WTC11 (cell line): Measurements from ENCODE around the gene CBX5. TPM values are rescaled to one million over a fixed set of nuclear protein-coding genes. Genes with fewer than 3 reads are reported as not detected.

Experiments used
- CREM ChIP-seq: sonication (generic); formaldehyde crosslinking; IDR thresholded peaks from 2 replicates; pipeline ENCODE4 v1.8.1; 2022; ENCODE audit warnings: mild to moderate bottlenecking, missing genetic modification reagents, moderate library complexity
- ELF4 ChIP-seq: sonication (generic); formaldehyde crosslinking; IDR thresholded peaks from 2 replicates; pipeline ENCODE4 v1.8.1; 2022; ENCODE audit warnings: low read depth, mild to moderate bottlenecking, moderate library complexity, missing genetic modification reagents
- ESRRA ChIP-seq: sonication (generic); formaldehyde crosslinking; IDR thresholded peaks from 2 replicates; pipeline ENCODE4 v1.8.1; 2022; ENCODE audit warnings: mild to moderate bottlenecking, missing genetic modification reagents, borderline replicate concordance
- FOXP1 ChIP-seq: sonication (generic); formaldehyde crosslinking; IDR thresholded peaks from 2 replicates; pipeline ENCODE4 v1.8.0; 2022; ENCODE audit warnings: missing genetic modification reagents, mild to moderate bottlenecking, moderate library complexity, borderline replicate concordance
- KAT7 ChIP-seq: sonication (generic); formaldehyde crosslinking; IDR thresholded peaks from 2 replicates; pipeline ENCODE4 v1.8.1; 2023; ENCODE audit warnings: missing genetic modification reagents, mild to moderate bottlenecking, borderline replicate concordance
- NR2C2 ChIP-seq: sonication (generic); formaldehyde crosslinking; IDR thresholded peaks from 2 replicates; pipeline ENCODE4 v1.8.0; 2022; ENCODE audit warnings: mild to moderate bottlenecking, missing genetic modification reagents
- ZNF416 ChIP-seq: fragments of 250-450 bp; sonication (Bioruptor Pico); IDR thresholded peaks from 2 replicates; pipeline ENCODE4 v1.9.0; 2021; ENCODE audit warnings: mild to moderate bottlenecking, inconsistent platforms
- total RNA-seq: library from RNA; stranded (reverse); gene quantifications from 3 replicates; pipeline ENCODE4 v1.2.3, GENCODE V29; 2021
- TF ChIP-seq, protein P1 (sequence below): fragments of 250-450 bp; sonication (Bioruptor Pico); IDR thresholded peaks from 2 replicates; pipeline ENCODE4 v1.9.0; 2021; ENCODE audit warnings: mild to moderate bottlenecking, borderline replicate concordance
- TF ChIP-seq, protein P2 (sequence below): sonication (generic); formaldehyde crosslinking; IDR thresholded peaks from 2 replicates; pipeline ENCODE4 v1.8.1; 2023; ENCODE audit warnings: mild to moderate bottlenecking, missing genetic modification reagents, moderate library complexity
- TF ChIP-seq, protein P3 (sequence below): sonication (generic); formaldehyde crosslinking; conservative IDR thresholded peaks from 2 replicates; pipeline ENCODE4 v1.8.1; 2023; ENCODE audit warnings: mild to moderate bottlenecking, low read depth, missing genetic modification reagents, moderate library complexity
- TF ChIP-seq, protein P4 (sequence below): fragments of 250-450 bp; sonication (Bioruptor Pico); conservative IDR thresholded peaks from 2 replicates; pipeline ENCODE4 v1.9.0; 2021; ENCODE audit warnings: mild to moderate bottlenecking
- TF ChIP-seq, protein P5 (sequence below): fragments of 250-450 bp; sonication (Bioruptor Pico); IDR thresholded peaks from 2 replicates; pipeline ENCODE4 v2.1.2; 2022; ENCODE audit warnings: mild to moderate bottlenecking, moderate library complexity

CBX5 gene
- total RNA-seq, 1 experiment from 2014 or later: 182 TPM

DNA sequence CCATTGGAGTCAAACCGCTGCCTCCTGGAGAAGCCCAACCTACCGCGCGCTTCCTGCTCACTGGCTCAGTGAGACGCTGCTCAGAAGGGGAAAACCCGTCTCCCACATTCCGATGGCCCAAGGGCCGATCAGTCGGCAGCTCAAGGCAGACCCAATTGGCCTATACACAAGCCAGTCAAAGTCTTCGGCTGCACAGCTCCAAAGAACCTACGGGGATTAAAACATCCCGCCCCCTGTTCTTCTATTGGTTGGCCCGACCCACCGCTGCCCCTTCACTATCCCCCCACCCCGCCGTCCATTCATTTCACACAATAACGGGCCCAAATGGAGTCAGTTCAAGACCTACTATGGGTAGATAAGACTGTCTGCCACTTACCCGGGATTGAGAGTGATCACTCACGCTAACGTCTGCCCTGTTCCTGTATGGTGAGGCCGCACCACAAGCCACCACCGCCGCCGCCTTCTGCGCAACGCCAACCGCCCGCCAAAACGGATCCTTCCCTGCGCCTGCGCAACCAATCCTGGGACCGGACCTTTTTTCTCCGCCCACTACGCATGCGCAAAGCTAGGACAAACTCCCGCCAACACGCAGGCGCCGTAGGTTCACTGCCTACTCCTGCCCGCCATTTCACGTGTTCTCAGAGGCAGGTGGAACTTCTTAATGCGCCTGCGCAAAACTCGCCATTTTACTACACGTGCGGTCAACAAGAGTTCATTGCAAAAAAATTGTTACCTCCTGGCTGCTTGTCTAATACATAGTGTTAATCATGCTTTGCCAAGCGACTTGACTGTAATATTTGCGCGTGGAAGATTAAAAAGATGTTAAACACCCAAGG is at the start of gene CBX5 (continued):
- TF ChIP-seq, protein P1, sequence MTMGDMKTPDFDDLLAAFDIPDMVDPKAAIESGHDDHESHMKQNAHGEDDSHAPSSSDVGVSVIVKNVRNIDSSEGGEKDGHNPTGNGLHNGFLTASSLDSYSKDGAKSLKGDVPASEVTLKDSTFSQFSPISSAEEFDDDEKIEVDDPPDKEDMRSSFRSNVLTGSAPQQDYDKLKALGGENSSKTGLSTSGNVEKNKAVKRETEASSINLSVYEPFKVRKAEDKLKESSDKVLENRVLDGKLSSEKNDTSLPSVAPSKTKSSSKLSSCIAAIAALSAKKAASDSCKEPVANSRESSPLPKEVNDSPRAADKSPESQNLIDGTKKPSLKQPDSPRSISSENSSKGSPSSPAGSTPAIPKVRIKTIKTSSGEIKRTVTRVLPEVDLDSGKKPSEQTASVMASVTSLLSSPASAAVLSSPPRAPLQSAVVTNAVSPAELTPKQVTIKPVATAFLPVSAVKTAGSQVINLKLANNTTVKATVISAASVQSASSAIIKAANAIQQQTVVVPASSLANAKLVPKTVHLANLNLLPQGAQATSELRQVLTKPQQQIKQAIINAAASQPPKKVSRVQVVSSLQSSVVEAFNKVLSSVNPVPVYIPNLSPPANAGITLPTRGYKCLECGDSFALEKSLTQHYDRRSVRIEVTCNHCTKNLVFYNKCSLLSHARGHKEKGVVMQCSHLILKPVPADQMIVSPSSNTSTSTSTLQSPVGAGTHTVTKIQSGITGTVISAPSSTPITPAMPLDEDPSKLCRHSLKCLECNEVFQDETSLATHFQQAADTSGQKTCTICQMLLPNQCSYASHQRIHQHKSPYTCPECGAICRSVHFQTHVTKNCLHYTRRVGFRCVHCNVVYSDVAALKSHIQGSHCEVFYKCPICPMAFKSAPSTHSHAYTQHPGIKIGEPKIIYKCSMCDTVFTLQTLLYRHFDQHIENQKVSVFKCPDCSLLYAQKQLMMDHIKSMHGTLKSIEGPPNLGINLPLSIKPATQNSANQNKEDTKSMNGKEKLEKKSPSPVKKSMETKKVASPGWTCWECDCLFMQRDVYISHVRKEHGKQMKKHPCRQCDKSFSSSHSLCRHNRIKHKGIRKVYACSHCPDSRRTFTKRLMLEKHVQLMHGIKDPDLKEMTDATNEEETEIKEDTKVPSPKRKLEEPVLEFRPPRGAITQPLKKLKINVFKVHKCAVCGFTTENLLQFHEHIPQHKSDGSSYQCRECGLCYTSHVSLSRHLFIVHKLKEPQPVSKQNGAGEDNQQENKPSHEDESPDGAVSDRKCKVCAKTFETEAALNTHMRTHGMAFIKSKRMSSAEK: no peak
- TF ChIP-seq, protein P2, sequence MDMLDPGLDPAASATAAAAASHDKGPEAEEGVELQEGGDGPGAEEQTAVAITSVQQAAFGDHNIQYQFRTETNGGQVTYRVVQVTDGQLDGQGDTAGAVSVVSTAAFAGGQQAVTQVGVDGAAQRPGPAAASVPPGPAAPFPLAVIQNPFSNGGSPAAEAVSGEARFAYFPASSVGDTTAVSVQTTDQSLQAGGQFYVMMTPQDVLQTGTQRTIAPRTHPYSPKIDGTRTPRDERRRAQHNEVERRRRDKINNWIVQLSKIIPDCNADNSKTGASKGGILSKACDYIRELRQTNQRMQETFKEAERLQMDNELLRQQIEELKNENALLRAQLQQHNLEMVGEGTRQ: peak; percentile 55; the same call in 1 of the 2 replicates
- TF ChIP-seq, protein P3, sequence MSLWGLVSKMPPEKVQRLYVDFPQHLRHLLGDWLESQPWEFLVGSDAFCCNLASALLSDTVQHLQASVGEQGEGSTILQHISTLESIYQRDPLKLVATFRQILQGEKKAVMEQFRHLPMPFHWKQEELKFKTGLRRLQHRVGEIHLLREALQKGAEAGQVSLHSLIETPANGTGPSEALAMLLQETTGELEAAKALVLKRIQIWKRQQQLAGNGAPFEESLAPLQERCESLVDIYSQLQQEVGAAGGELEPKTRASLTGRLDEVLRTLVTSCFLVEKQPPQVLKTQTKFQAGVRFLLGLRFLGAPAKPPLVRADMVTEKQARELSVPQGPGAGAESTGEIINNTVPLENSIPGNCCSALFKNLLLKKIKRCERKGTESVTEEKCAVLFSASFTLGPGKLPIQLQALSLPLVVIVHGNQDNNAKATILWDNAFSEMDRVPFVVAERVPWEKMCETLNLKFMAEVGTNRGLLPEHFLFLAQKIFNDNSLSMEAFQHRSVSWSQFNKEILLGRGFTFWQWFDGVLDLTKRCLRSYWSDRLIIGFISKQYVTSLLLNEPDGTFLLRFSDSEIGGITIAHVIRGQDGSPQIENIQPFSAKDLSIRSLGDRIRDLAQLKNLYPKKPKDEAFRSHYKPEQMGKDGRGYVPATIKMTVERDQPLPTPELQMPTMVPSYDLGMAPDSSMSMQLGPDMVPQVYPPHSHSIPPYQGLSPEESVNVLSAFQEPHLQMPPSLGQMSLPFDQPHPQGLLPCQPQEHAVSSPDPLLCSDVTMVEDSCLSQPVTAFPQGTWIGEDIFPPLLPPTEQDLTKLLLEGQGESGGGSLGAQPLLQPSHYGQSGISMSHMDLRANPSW (CRISPR knock-in tag): no peak
- TF ChIP-seq ESRRA (no peak), ELF4 (CRISPR knock-in tag) (no peak), KAT7 (CRISPR knock-in tag) (no peak), ZNF416 (no peak), CREM (CRISPR knock-in tag) (no peak; the same call in none of the 2 replicates), FOXP1 (no peak; the same call in 1 of the 2 replicates), NR2C2 (CRISPR knock-in tag) (no peak)
- TF ChIP-seq, protein P4, sequence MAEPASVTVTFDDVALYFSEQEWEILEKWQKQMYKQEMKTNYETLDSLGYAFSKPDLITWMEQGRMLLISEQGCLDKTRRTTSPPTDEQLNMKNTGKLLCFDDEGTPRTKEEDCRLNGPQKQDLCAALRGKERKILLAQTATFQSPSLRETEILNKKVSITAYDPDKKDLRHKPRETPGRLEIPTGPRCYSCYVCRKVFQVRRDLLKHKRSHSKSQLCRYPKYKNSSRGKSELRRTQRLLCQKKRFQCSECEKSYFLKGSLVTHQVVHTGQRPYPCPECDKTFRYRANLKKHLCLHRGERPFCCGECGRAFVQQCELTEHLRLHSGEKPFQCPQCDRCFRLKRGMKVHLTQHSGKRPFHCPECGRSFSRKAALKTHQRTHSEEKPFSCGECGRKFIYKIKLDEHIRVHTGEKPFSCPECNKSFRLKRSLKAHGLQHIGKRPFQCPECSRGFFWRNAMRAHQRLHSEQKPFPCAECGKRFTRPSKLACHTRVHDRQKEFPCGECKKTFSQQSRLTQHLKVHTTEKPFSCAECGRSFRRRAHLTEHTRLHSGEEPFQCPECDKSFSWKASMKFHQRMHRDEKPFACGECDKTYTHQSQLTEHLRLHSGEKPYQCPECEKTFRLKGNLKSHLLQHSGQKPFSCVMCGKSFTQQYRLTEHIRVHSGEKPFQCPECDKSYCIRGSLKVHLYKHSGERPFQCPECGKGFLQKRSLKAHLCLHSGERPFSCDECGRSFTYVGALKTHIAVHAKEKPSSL: no peak
- TF ChIP-seq, protein P5, sequence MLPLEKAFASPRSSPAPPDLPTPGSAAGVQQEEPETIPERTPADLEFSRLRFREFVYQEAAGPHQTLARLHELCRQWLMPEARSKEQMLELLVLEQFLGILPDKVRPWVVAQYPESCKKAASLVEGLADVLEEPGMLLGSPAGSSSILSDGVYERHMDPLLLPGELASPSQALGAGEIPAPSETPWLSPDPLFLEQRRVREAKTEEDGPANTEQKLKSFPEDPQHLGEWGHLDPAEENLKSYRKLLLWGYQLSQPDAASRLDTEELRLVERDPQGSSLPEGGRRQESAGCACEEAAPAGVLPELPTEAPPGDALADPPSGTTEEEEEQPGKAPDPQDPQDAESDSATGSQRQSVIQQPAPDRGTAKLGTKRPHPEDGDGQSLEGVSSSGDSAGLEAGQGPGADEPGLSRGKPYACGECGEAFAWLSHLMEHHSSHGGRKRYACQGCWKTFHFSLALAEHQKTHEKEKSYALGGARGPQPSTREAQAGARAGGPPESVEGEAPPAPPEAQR (CRISPR knock-in tag): no peak
- TF ChIP-seq, all 79 proteins: peak for 17
